SK-N-SH treated with all-trans-retinoic acid at 6 μM for 48 hours (cell line): Measurements from ENCODE around the gene ASNS.

Source experiments
- ARNTL ChIP-seq: fragments of 450-650 bp; formaldehyde crosslinking; IDR thresholded peaks from 2 replicates; pipeline ENCODE4 v1.5.0; 2020; ENCODE audit warnings: low read depth, mild to moderate bottlenecking, moderate library complexity, borderline replicate concordance
- CREB5 ChIP-seq: fragments of 250-450 bp; sonication (Bioruptor Pico); IDR thresholded peaks from 2 replicates; pipeline ENCODE4 v1.5.1; 2020; ENCODE audit warnings: low read depth, mild to moderate bottlenecking, moderate library complexity
- CSRNP3 ChIP-seq: fragments of 250-450 bp; sonication (Bioruptor Pico); IDR thresholded peaks from 2 replicates; pipeline ENCODE4 v1.5.1; 2021; ENCODE audit warnings: mild to moderate bottlenecking, moderate library complexity
- ESRRG ChIP-seq: fragments of 250-450 bp; sonication (Bioruptor Pico); IDR thresholded peaks from 2 replicates; pipeline ENCODE4 v1.6.1; 2021; ENCODE audit warnings: mild to moderate bottlenecking
- GLIS3 ChIP-seq: fragments of 250-450 bp; sonication (Bioruptor Pico); IDR thresholded peaks from 2 replicates; pipeline ENCODE4 v1.5.0; 2020; ENCODE audit warnings: mild to moderate bottlenecking, moderate library complexity
- ISL1 ChIP-seq: fragments of 250-450 bp; sonication (Bioruptor Pico); IDR thresholded peaks from 2 replicates; pipeline ENCODE4 v2.1.2; 2022; ENCODE audit warnings: mild to moderate bottlenecking, moderate library complexity
- PATZ1 ChIP-seq: fragments of 250-450 bp; sonication (Bioruptor Pico); IDR thresholded peaks from 2 replicates; pipeline ENCODE4 v1.8.0; 2020; ENCODE audit warnings: mild to moderate bottlenecking, moderate library complexity, borderline replicate concordance
- RARB ChIP-seq: fragments of 250-450 bp; sonication (Bioruptor Pico); IDR thresholded peaks from 2 replicates; pipeline ENCODE4 v1.8.0; 2021; ENCODE audit warnings: mild to moderate bottlenecking, moderate library complexity
- TOX ChIP-seq: fragments of 250-450 bp; sonication (Bioruptor Pico); IDR thresholded peaks from 2 replicates; pipeline ENCODE4 v1.8.0; 2021; ENCODE audit warnings: mild to moderate bottlenecking, moderate library complexity, borderline replicate concordance
- TSHZ2 ChIP-seq: fragments of 250-450 bp; sonication (Bioruptor Pico); IDR thresholded peaks from 2 replicates; pipeline ENCODE4 v1.5.0; 2020; ENCODE audit warnings: mild to moderate bottlenecking, moderate library complexity
- ZFP30 ChIP-seq: fragments of 450-650 bp; formaldehyde crosslinking; IDR thresholded peaks from 2 replicates; pipeline ENCODE4 v1.5.0; 2022; ENCODE audit warnings: mild to moderate bottlenecking, moderate library complexity
- ZNF565 ChIP-seq: fragments of 450-650 bp; formaldehyde crosslinking; conservative IDR thresholded peaks from 2 replicates; pipeline ENCODE4 v1.5.0; 2020; ENCODE audit warnings: low read depth, mild to moderate bottlenecking, moderate library complexity
- ZNF70 ChIP-seq: fragments of 450-650 bp; formaldehyde crosslinking; IDR thresholded peaks from 2 replicates; pipeline ENCODE4 v1.5.0; 2020; ENCODE audit warnings: mild to moderate bottlenecking, moderate library complexity

GRCh38 chr7:97857544-97857943, 14.7 kb downstream of the ASNS start:
- TF ChIP-seq ARNTL (CRISPR knock-in tag) = no peak
- TF ChIP-seq ISL1 (CRISPR knock-in tag) = no peak
- TF ChIP-seq ZFP30 (CRISPR knock-in tag) = no peak
- TF ChIP-seq RARB (CRISPR knock-in tag) = no peak
- TF ChIP-seq PATZ1 (CRISPR knock-in tag) = no peak
- TF ChIP-seq ZNF70 (CRISPR knock-in tag) = no peak
- no peak for TF ChIP-seq ZNF565 (CRISPR knock-in tag)
- TF ChIP-seq TOX (CRISPR knock-in tag) = no peak
- no peak for TF ChIP-seq CREB5
- TF ChIP-seq TSHZ2 (CRISPR knock-in tag) = no peak
- TF ChIP-seq CSRNP3 = no peak
- no peak for TF ChIP-seq GLIS3
- no peak for TF ChIP-seq ESRRG (CRISPR knock-in tag)
